Measurements from ENCODE around the gene MCOLN1. TPM values are rescaled to one million over a fixed set of nuclear protein-coding genes. Genes with fewer than 3 reads are reported as not detected.

Gene MCOLN1
- total RNA-seq, 5 donors from 2014 or later (not counting 1 experiment from before 2014, with no cell fraction given), result 13.0 to 16.7 (median 15.3) TPM

GRCh38 chr19:7506385-7507328 is 15.8 kb upstream of the MCOLN1 start:
- ATAC-seq (replicated peaks in 1 of 4), result peak; percentile 35 to 58 (median 56)
- ChIA-PET CTCF (interaction anchor here (0.6 to 0.7 kb wide), 2 partner anchors 9 to 110 kb away, joined by 3 read pairs; a partner anchor contains a TSS), POLR2A (interaction anchor here in 1 of 2 donors (0.6 kb wide), 1 partner anchor 84 kb away, joined by 3 read pairs; no protein-coding TSS in a partner anchor)
- H3K27me3 ChIP-seq (replicated peaks in 1 of 2; ENCODE audit: control insufficient read depth in 2 of 2, extremely low read depth in 1 of 2, insufficient read depth in 2 of 2, low read length in 1 of 2), result peaks cover 2 to 72% of the 10 kb centered on the region in 2 experiments
- no peak overlapping the region for H3K27ac ChIP-seq (ENCODE audit: low read length)
- H3K4me1 ChIP-seq (ENCODE audit: control insufficient read depth in 1 of 2, extremely low read depth in 1 of 2, insufficient read depth in 2 of 2, low read length in 2 of 2), result peaks cover 0 to 19% of the 10 kb centered on the region in 2 experiments
- Mint-ChIP-seq H3K9me3 (no peaks in the 10 kb centered on the region), H3K4me1 (peaks cover 9 to 12% (median 10%) of the 10 kb centered on the region in 3 donors), H3K27me3 (peaks cover 19 to 34% of the 10 kb centered on the region in 2 donors), H3K36me3 (no peaks in the 10 kb centered on the region), H3K4me3 (peak overlapping the region in 1 of 3 donors; percentile 25), H3K27ac (no peak overlapping the region)
- H3K4me3 ChIP-seq (ENCODE audit: control insufficient read depth in 1 of 2, extremely low read depth in 1 of 2, low read length in 1 of 2), result no peak overlapping the region
- DNase-seq, result peak in 16 of 35 experiments; percentile 24 to 51 (median 42)
- H3K9me3 ChIP-seq, result no peaks in the 10 kb centered on the region
- 54% methylated on average over 20 of the region's 20 CpGs for WGBS (ENCODE audit: insufficient coverage)
- no peaks in the 10 kb centered on the region for H3K36me3 ChIP-seq (ENCODE audit: control insufficient read depth in 2 of 2, extremely low read depth in 1 of 2, insufficient read depth in 1 of 2, low read length in 1 of 2)

GRCh38 chr19:7507884-7508283 is 14.5 kb upstream of the MCOLN1 start:
- ATAC-seq (replicated peaks in 1 of 4), result peak in 1 of 4 experiments; percentile 19

DNA sequence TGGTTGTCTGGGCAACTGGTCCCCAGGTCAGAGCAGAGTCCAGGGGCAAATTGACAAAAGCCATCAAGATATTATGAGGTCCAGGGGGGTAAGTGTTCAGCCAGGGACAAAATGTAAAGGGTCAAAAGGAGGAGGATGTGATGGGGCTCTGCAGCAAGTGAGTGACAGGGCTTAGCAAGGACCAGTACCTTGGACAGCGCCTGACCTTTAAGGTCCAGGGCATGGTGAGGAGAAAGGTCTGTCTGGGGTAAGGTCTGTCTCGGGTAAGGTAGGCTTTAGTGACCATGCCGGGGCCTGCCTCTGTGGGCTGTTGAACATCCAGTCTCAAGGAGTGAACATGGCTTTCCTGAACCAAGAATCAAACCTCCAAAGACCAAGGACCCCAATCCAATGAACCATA is 12.8 kb upstream of the MCOLN1 start:
- no peak overlapping the region for H3K4me3 Mint-ChIP-seq
- DNase-seq, result no peak
- CTCF ChIA-PET, result no interaction called here

More at GRCh38 chr19:7507884-7508283, 14.5 kb upstream of the MCOLN1 start:
- no peak overlapping the region for H3K4me3 Mint-ChIP-seq
- H3K27ac ChIP-seq (ENCODE audit: low read length), result no peak overlapping the region
- no peaks in the 10 kb centered on the region for H3K9me3 ChIP-seq
- POLR2A ChIA-PET, result no interaction called here
- H3K27ac Mint-ChIP-seq, result no peak overlapping the region
- H3K27me3 Mint-ChIP-seq, result peaks cover 15 to 27% of the 10 kb centered on the region in 2 donors
- H3K9me3 Mint-ChIP-seq, result no peaks in the 10 kb centered on the region
- no peak overlapping the region for H3K4me3 ChIP-seq (ENCODE audit: control insufficient read depth in 1 of 2, extremely low read depth in 1 of 2, low read length in 1 of 2)
- CTCF ChIA-PET, result no interaction called here
- H3K4me1 Mint-ChIP-seq, result peaks cover 9 to 12% (median 10%) of the 10 kb centered on the region in 3 donors
- H3K36me3 Mint-ChIP-seq, result no peaks in the 10 kb centered on the region
- no peaks in the 10 kb centered on the region for H3K36me3 ChIP-seq (ENCODE audit: control insufficient read depth in 2 of 2, extremely low read depth in 1 of 2, insufficient read depth in 1 of 2, low read length in 1 of 2)
- H3K27me3 ChIP-seq (replicated peaks in 1 of 2; ENCODE audit: control insufficient read depth in 2 of 2, extremely low read depth in 1 of 2, insufficient read depth in 2 of 2, low read length in 1 of 2), result peaks cover 2 to 62% of the 10 kb centered on the region in 2 experiments
- WGBS (ENCODE audit: insufficient coverage), result 47% methylated on average over 11 of the region's 11 CpGs
- H3K4me1 ChIP-seq (ENCODE audit: control insufficient read depth in 1 of 2, extremely low read depth in 1 of 2, insufficient read depth in 2 of 2, low read length in 2 of 2), result peaks cover 0 to 19% of the 10 kb centered on the region in 2 experiments
- peak in 1 of 35 experiments; percentile 46 for DNase-seq

GRCh38 chr19:7512400-7512851 is 10.0 kb upstream of the MCOLN1 start:
- Histone ChIP-seq H3K36me3 (ENCODE audit: control insufficient read depth in 2 of 2, extremely low read depth in 1 of 2, insufficient read depth in 1 of 2, low read length in 1 of 2) (no peaks in the 10 kb centered on the region), H3K4me1 (ENCODE audit: control insufficient read depth in 1 of 2, extremely low read depth in 1 of 2, insufficient read depth in 2 of 2, low read length in 2 of 2) (peaks cover 0 to 12% of the 10 kb centered on the region in 2 experiments), H3K4me3 (ENCODE audit: control insufficient read depth in 1 of 2, extremely low read depth in 1 of 2, low read length in 1 of 2) (no peak overlapping the region), H3K27ac (ENCODE audit: low read length) (no peak overlapping the region), H3K9me3 (no peaks in the 10 kb centered on the region), H3K27me3 (replicated peaks in 1 of 2; ENCODE audit: control insufficient read depth in 2 of 2, extremely low read depth in 1 of 2, insufficient read depth in 2 of 2, low read length in 1 of 2) (peaks cover 2 to 46% of the 10 kb centered on the region in 2 experiments)
- Mint-ChIP-seq H3K4me3 (no peak overlapping the region), H3K4me1 (peaks cover 9 to 18% (median 14%) of the 10 kb centered on the region in 3 donors), H3K36me3 (no peaks in the 10 kb centered on the region), H3K27me3 (peaks cover 5 to 28% of the 10 kb centered on the region in 2 donors), H3K9me3 (no peaks in the 10 kb centered on the region), H3K27ac (no peak overlapping the region)
- ChIA-PET POLR2A (no interaction called here), CTCF (no interaction called here)
- no peak for DNase-seq
- no peak for ATAC-seq (replicated peaks in 1 of 4)
- 76% methylated on average over 3 of the region's 6 CpGs for WGBS (ENCODE audit: insufficient coverage)

More for the DNA sequence above, 12.8 kb upstream of the MCOLN1 start:
- Histone ChIP-seq H3K36me3 (ENCODE audit: control insufficient read depth in 2 of 2, extremely low read depth in 1 of 2, insufficient read depth in 1 of 2, low read length in 1 of 2) (no peaks in the 10 kb centered on the region), H3K4me3 (ENCODE audit: control insufficient read depth in 1 of 2, extremely low read depth in 1 of 2, low read length in 1 of 2) (no peak overlapping the region), H3K4me1 (ENCODE audit: control insufficient read depth in 1 of 2, extremely low read depth in 1 of 2, insufficient read depth in 2 of 2, low read length in 2 of 2) (peaks cover 0 to 19% of the 10 kb centered on the region in 2 experiments), H3K27me3 (replicated peaks in 1 of 2; ENCODE audit: control insufficient read depth in 2 of 2, extremely low read depth in 1 of 2, insufficient read depth in 2 of 2, low read length in 1 of 2) (peaks cover 3 to 50% of the 10 kb centered on the region in 2 experiments), H3K9me3 (no peaks in the 10 kb centered on the region), H3K27ac (ENCODE audit: low read length) (no peak overlapping the region)
- WGBS (ENCODE audit: insufficient coverage), result 33% methylated on average over 1 of the region's 3 CpGs
- no peaks in the 10 kb centered on the region for H3K9me3 Mint-ChIP-seq
- peaks cover 8 to 22% of the 10 kb centered on the region in 2 donors for H3K27me3 Mint-ChIP-seq
- H3K27ac Mint-ChIP-seq, result peak overlapping the region in 1 of 2 donors; percentile 10
- peaks cover 9 to 15% (median 10%) of the 10 kb centered on the region in 3 donors for H3K4me1 Mint-ChIP-seq
- ATAC-seq (replicated peaks in 1 of 4), result no peak
- no peaks in the 10 kb centered on the region for H3K36me3 Mint-ChIP-seq
- POLR2A ChIA-PET, result no interaction called here

- Mint-ChIP-seq H3K4me1 (peaks cover 9 to 21% (median 17%) of the 10 kb centered on the region in 3 donors), H3K27me3 (peaks cover 5 to 34% of the 10 kb centered on the region in 2 donors), H3K4me3 (peak overlapping the region in 2 of 3 donors; percentile 29 to 86), H3K36me3 (no peaks in the 10 kb centered on the region), H3K27ac (no peak overlapping the region), H3K9me3 (no peaks in the 10 kb centered on the region)
- Histone ChIP-seq H3K4me1 (ENCODE audit: control insufficient read depth in 1 of 2, extremely low read depth in 1 of 2, insufficient read depth in 2 of 2, low read length in 2 of 2) (peaks cover 0 to 12% of the 10 kb centered on the region in 2 experiments), H3K9me3 (no peaks in the 10 kb centered on the region), H3K27ac (ENCODE audit: low read length) (no peak overlapping the region), H3K36me3 (ENCODE audit: control insufficient read depth in 2 of 2, extremely low read depth in 1 of 2, insufficient read depth in 1 of 2, low read length in 1 of 2) (no peaks in the 10 kb centered on the region), H3K4me3 (ENCODE audit: control insufficient read depth in 1 of 2, extremely low read depth in 1 of 2, low read length in 1 of 2) (no peak overlapping the region), H3K27me3 (replicated peaks in 1 of 2; ENCODE audit: control insufficient read depth in 2 of 2, extremely low read depth in 1 of 2, insufficient read depth in 2 of 2, low read length in 1 of 2) (peaks cover 2 to 43% of the 10 kb centered on the region in 2 experiments)
- WGBS (ENCODE audit: insufficient coverage), result 70% methylated on average over 2 of the region's 5 CpGs
- CTCF ChIA-PET, result no interaction called here
- ATAC-seq (replicated peaks in 1 of 4) (no peak), DNase-seq (no peak)
- POLR2A ChIA-PET, result no interaction called here
Observed at GRCh38 chr19:7513809-7514642, 8.4 kb upstream of the MCOLN1 start.
